ENCODE data around the gene FKBP1A.

- TF ChIP-seq, protein P1, sequence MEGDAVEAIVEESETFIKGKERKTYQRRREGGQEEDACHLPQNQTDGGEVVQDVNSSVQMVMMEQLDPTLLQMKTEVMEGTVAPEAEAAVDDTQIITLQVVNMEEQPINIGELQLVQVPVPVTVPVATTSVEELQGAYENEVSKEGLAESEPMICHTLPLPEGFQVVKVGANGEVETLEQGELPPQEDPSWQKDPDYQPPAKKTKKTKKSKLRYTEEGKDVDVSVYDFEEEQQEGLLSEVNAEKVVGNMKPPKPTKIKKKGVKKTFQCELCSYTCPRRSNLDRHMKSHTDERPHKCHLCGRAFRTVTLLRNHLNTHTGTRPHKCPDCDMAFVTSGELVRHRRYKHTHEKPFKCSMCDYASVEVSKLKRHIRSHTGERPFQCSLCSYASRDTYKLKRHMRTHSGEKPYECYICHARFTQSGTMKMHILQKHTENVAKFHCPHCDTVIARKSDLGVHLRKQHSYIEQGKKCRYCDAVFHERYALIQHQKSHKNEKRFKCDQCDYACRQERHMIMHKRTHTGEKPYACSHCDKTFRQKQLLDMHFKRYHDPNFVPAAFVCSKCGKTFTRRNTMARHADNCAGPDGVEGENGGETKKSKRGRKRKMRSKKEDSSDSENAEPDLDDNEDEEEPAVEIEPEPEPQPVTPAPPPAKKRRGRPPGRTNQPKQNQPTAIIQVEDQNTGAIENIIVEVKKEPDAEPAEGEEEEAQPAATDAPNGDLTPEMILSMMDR (IDR thresholded peaks at IDR 0.05), result no peak
- TF ChIP-seq EP300 (IDR thresholded peaks at IDR 0.05; ENCODE audit: borderline replicate concordance in 1 of 2, low read depth in 1 of 2, low read length in 1 of 2) (no peak), CHD2 (IDR thresholded peaks at IDR 0.05; ENCODE audit: low read length, partially characterized antibody) (no peak), TEAD4 (IDR thresholded peaks at IDR 0.05; ENCODE audit: borderline replicate concordance, insufficient read depth) (no peak), NFIC (IDR thresholded peaks at IDR 0.05; ENCODE audit: borderline replicate concordance) (no peak), TAF1 (IDR thresholded peaks at IDR 0.05; ENCODE audit: borderline replicate concordance, low read depth, low read length) (no peak)
Measured at GRCh38 chr20:1370548-1371110, 22.2 kb downstream of the FKBP1A start.

Data from SK-N-SH (cell line).